OCI-LY1 (cell line): ENCODE results near the gene MRPL10.

Source experiments
- H2AFZ ChIP-seq: fragments of 200-600 bp; sonication (generic), shearing (Covaris generic); 2 replicates; pipeline ENCODE4 v1.6.0; 2014; ENCODE audit warnings: antibody characterized with exemption, mild to moderate bottlenecking, low read length
- H3F3A ChIP-seq: fragments of 200-600 bp; sonication (generic), shearing (Covaris generic); 2 replicates; pipeline ENCODE4 v1.6.0; 2014; ENCODE audit warnings: mild to moderate bottlenecking, antibody characterized with exemption, low read length, moderate library complexity; ENCODE audit not compliant: insufficient read depth
- H3K27ac ChIP-seq: fragments of 200-600 bp; sonication (generic); 2 replicates; pipeline ENCODE4 v1.5.1; 2014; ENCODE audit warnings: low read length, mixed run types, mild to moderate bottlenecking, low read depth; ENCODE audit not compliant: poor library complexity, severe bottlenecking
- H3K27me3 ChIP-seq: fragments of 200-600 bp; sonication (generic); 2 replicates; pipeline ENCODE4 v1.6.0; 2014; ENCODE audit warnings: antibody characterized with exemption, mild to moderate bottlenecking, low read length, moderate library complexity; ENCODE audit not compliant: insufficient read depth
- H3K36me3 ChIP-seq: fragments of 200-600 bp; sonication (generic); 2 replicates; pipeline ENCODE4 v1.6.1; 2014; ENCODE audit warnings: mild to moderate bottlenecking, antibody characterized with exemption, low read length, moderate library complexity, mixed read lengths; ENCODE audit not compliant: insufficient read depth
- H3K4me1 ChIP-seq: fragments of 200-600 bp; sonication (generic); 2 replicates; pipeline ENCODE4 v1.5.1; 2014; ENCODE audit warnings: mild to moderate bottlenecking, low read length, moderate library complexity; ENCODE audit not compliant: insufficient read depth, severe bottlenecking
- H3K4me2 ChIP-seq: fragments of 200-600 bp; sonication (generic), shearing (Covaris generic); 2 replicates; pipeline ENCODE4 v1.6.1; 2014; ENCODE audit warnings: low read length
- H3K4me3 ChIP-seq: fragments of 200-600 bp; sonication (generic); 2 replicates; pipeline ENCODE4 v1.5.1; 2014; ENCODE audit warnings: low read length, low read depth, mild to moderate bottlenecking, mixed read lengths; ENCODE audit not compliant: poor library complexity, severe bottlenecking
- H3K79me2 ChIP-seq: fragments of 200-600 bp; shearing (Covaris generic); 2 replicates; pipeline ENCODE4 v1.6.1; 2016; ENCODE audit warnings: mixed run types, low read length, mixed read lengths; ENCODE audit not compliant: insufficient read depth
- H3K9ac ChIP-seq: fragments of 200-600 bp; sonication (generic), shearing (Covaris generic); 2 replicates; pipeline ENCODE4 v1.6.1; 2014; ENCODE audit warnings: mild to moderate bottlenecking, low read length, mixed read lengths
- H3K9me2 ChIP-seq: fragments of 200-600 bp; sonication (generic), shearing (Covaris generic); 2 replicates; pipeline ENCODE4 v1.6.1; 2014; ENCODE audit warnings: low read depth, mild to moderate bottlenecking, low read length, mixed read lengths
- H3K9me3 ChIP-seq: fragments of 200-600 bp; shearing (Covaris generic); 2 replicates; pipeline ENCODE4 v1.6.1; 2014; ENCODE audit warnings: low read length, mixed read lengths
- H4K20me1 ChIP-seq: fragments of 200-600 bp; sonication (generic), shearing (Covaris generic); 2 replicates; pipeline ENCODE4 v1.6.0; 2016; ENCODE audit warnings: mild to moderate bottlenecking, low read length; ENCODE audit not compliant: insufficient read depth
- EZH2 ChIP-seq: fragments of 200-600 bp; sonication (generic), shearing (Covaris generic); IDR thresholded peaks from 2 replicates; pipeline ENCODE4 v1.8.0; 2017; ENCODE audit warnings: borderline replicate concordance, mixed run types, mild to moderate bottlenecking, antibody characterized with exemption, low read length, moderate library complexity, mixed read lengths
- TF ChIP-seq, protein P1 (sequence below): fragments of 200-600 bp; sonication (generic), shearing (Covaris generic); IDR thresholded peaks from 2 replicates; pipeline ENCODE4 v1.5.1; 2017; ENCODE audit warnings: mild to moderate bottlenecking, antibody characterized with exemption, low read length, moderate library complexity, mixed read lengths

Gene MRPL10

DNA sequence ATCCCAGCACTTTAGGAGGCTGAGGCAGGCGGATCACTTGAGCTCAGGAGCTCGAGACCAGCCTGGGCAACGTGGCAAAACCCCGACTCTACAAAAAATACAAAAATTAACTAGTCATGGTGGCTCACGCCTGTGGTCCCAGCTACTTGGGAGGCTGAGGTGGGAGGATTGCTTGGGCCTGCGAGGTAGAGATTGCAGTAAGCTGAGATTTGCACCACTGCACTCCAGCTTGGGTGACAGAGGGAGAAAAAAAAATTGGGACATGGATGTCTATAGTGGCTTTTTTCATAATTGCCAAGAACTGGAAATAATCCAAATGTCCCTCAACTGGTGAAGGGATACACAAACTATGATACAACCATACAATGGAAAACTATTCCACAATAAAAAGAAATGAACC, 38.4 kb downstream of the MRPL10 start:
- Histone ChIP-seq H3K9ac (no peak overlapping the region), H3K79me2 (no peaks in the 10 kb centered on the region), H3K9me2 (no peaks in the 10 kb centered on the region), H3K27me3 (0 out of 2 replicates have a peak, but pooled peaks cover 4% of the 10 kb centered on the region), H3K9me3 (no peaks in the 10 kb centered on the region), H3K27ac (no peak overlapping the region), H3K4me2 (no peak overlapping the region), H3K4me3 (no peak overlapping the region), H3K4me1 (no peaks in the 10 kb centered on the region), H3K36me3 (no peaks in the 10 kb centered on the region), H4K20me1 (no peaks in the 10 kb centered on the region), H2AFZ (no peak overlapping the region), H3F3A (no peaks in the 10 kb centered on the region)
- TF ChIP-seq, protein P1, sequence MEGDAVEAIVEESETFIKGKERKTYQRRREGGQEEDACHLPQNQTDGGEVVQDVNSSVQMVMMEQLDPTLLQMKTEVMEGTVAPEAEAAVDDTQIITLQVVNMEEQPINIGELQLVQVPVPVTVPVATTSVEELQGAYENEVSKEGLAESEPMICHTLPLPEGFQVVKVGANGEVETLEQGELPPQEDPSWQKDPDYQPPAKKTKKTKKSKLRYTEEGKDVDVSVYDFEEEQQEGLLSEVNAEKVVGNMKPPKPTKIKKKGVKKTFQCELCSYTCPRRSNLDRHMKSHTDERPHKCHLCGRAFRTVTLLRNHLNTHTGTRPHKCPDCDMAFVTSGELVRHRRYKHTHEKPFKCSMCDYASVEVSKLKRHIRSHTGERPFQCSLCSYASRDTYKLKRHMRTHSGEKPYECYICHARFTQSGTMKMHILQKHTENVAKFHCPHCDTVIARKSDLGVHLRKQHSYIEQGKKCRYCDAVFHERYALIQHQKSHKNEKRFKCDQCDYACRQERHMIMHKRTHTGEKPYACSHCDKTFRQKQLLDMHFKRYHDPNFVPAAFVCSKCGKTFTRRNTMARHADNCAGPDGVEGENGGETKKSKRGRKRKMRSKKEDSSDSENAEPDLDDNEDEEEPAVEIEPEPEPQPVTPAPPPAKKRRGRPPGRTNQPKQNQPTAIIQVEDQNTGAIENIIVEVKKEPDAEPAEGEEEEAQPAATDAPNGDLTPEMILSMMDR = no peak
- TF ChIP-seq EZH2 = no peak

DNA sequence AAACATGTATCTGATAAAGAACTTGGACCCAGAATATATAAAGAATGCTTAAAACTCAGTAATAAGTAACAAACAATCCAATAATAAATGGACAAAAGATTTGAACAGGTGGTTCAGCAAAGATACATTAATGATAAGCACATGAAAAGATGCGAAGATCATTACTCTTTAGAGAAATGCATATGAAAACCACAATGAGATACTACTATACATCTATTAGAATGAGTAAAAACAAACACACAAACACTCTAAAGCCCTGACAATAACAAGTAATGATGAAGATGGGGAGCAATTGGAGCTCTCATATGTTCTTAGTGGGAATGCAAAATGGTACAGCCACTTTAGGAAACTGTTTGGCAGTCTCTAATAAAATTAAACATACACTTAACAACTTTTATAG, 38.9 kb downstream of the MRPL10 start:
- Histone ChIP-seq H3K36me3 (no peaks in the 10 kb centered on the region), H3K27me3 (0 out of 2 replicates have a peak, but pooled peaks cover 4% of the 10 kb centered on the region)
- no peak for TF ChIP-seq EZH2
- TF ChIP-seq, protein P1 = no peak

DNA sequence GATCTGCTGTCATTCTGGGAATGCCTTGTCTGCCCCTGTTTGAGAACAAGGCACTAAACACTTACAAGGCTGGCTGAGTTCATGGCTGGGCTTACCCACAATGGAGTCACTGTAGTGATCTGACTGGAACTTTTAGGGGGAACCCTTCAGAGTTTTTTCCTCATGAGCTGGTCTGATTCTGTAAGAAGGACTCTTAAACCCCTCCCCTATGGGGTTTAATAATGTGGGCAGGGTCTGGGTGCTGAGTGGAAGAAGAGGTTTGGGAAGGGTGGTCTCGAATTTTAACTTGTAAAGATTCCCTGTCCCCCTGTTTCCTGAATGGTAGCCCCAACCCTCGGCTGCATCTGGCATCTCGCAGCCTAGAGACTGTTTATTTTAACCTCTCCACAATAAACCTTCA, 40.3 kb downstream of the MRPL10 start:
- Histone ChIP-seq H3K79me2 (no peaks in the 10 kb centered on the region), H3K9ac (no peak overlapping the region), H3K4me1 (no peaks in the 10 kb centered on the region), H3K4me3 (no peak overlapping the region), H3F3A (no peaks in the 10 kb centered on the region), H3K9me2 (no peaks in the 10 kb centered on the region), H4K20me1 (no peaks in the 10 kb centered on the region), H3K9me3 (no peaks in the 10 kb centered on the region), H2AFZ (no peak overlapping the region), H3K27me3 (0 out of 2 replicates have a peak, but pooled peaks cover 4% of the 10 kb centered on the region), H3K27ac (no peak overlapping the region), H3K36me3 (no peaks in the 10 kb centered on the region), H3K4me2 (no peak overlapping the region)
- TF ChIP-seq, protein P1 = no peak
- TF ChIP-seq EZH2 = no peak

More for the DNA sequence above, 38.9 kb downstream of the MRPL10 start:
- Histone ChIP-seq H4K20me1 (no peaks in the 10 kb centered on the region), H2AFZ (no peak overlapping the region), H3K27ac (no peak overlapping the region), H3K9ac (no peak overlapping the region), H3K79me2 (no peaks in the 10 kb centered on the region), H3K9me2 (no peaks in the 10 kb centered on the region), H3K4me2 (no peak overlapping the region), H3F3A (no peaks in the 10 kb centered on the region), H3K9me3 (no peaks in the 10 kb centered on the region), H3K4me3 (no peak overlapping the region), H3K4me1 (no peaks in the 10 kb centered on the region)
